K562 (cell line): ENCODE measurements around the gene WDFY2. TPM values are rescaled to one million over a fixed set of nuclear protein-coding genes. Genes with fewer than 3 reads are reported as not detected.

Source experiments
- ATAC-seq: fragments of 200-7000 bp; cut with Tn5 transposase; 3 replicates; pipeline ENCODE4 v1.9.1; 2020; ENCODE audit warnings: moderate library complexity
- BruUV-seq: library from RNA; stranded (reverse); fragments of 400-500 nt; replicated peaks from 2 replicates; lab custom pipeline; 2021; lab: Mats Ljungman, UMichigan
- CTCF ChIA-PET: fragments of 300-600 bp; formaldehyde crosslinking; extraction: SDS; loops from one replicate; lab custom pipeline; 2021; ENCODE audit warnings: low intra/inter-chr PET ratio; lab: Yijun Ruan, JAX
- POLR2A ChIA-PET: fragments of 300-600, 350-650 bp; sonication (Branson Sonifier 250); formaldehyde crosslinking; extraction: SDS; loops from one replicate; lab custom pipeline; 2021; ENCODE audit warnings: antibody characterized with exemption, inconsistent platforms; lab: Yijun Ruan, JAX
- DNase-seq, 4 experiments: peaks; one replicate each; pipeline versions ENCODE4 v3.0.0 to v3.0.0-alpha.2; 2011 to 2018; ENCODE audit warnings: low spot score in 3 of 4, mixed read lengths in 3 of 4; ENCODE audit errors: extremely low read depth in 1 of 4
- FAIRE-seq: peaks from 2 replicates; lab custom pipeline; 2011; peaks lifted over from hg19 to GRCh38; lab: Jason Lieb, UNC
- H2AFZ ChIP-seq: 2 replicates; pipeline ENCODE4 v1.6.0; 2011; ENCODE audit warnings: low read depth, low read length, control low read depth, inconsistent platforms
- H3K27ac ChIP-seq: fragments of 200-600 bp; 3 replicates; pipeline ENCODE4 v1.8.0; 2011; ENCODE audit warnings: low read depth, mild to moderate bottlenecking, control low read depth, inconsistent platforms, low read length, moderate library complexity, mixed read lengths; ENCODE audit errors: extremely low read depth
- H3K27me3 ChIP-seq, 2 experiments: fragments of 300-600 bp in 1 of 2; 2 replicates in 1 of 2; 3 replicates in 1 of 2; pipeline versions ENCODE4 v1.6.0 to v1.8.0; 2011; ENCODE audit warnings: inconsistent platforms in 2 of 2, low read length in 2 of 2, mild to moderate bottlenecking in 1 of 2, mixed read lengths in 1 of 2, moderate library complexity in 1 of 2; ENCODE audit not compliant: control insufficient read depth in 2 of 2, insufficient read depth in 2 of 2
- H3K36me3 ChIP-seq: fragments of 300-600 bp; 3 replicates; pipeline ENCODE4 v1.8.0; 2011; ENCODE audit warnings: mild to moderate bottlenecking, low read length, inconsistent platforms; ENCODE audit not compliant: control insufficient read depth, insufficient read depth
- H3K4me1 ChIP-seq, 2 experiments: fragments of 200-600 bp in 1 of 2; replicated peaks in 1 of 2; 2 replicates in 1 of 2; 3 replicates in 1 of 2; pipeline versions ENCODE4 v1.5.1 to v1.8.0; 2011; ENCODE audit warnings: inconsistent platforms in 2 of 2, low read length in 2 of 2, mild to moderate bottlenecking in 1 of 2, mixed read lengths in 1 of 2, moderate library complexity in 1 of 2; ENCODE audit not compliant: control insufficient read depth in 2 of 2, insufficient read depth in 2 of 2
- H3K4me2 ChIP-seq: 2 replicates; pipeline ENCODE4 v1.6.1; 2011; ENCODE audit warnings: low read length, control low read depth, inconsistent platforms, mixed read lengths; ENCODE audit not compliant: insufficient read depth
- H3K4me3 ChIP-seq: fragments of 200-600 bp; sonication (generic), shearing (Covaris generic); 2 replicates; pipeline ENCODE4 v1.5.1; 2016; ENCODE audit warnings: control low read depth, inconsistent platforms
- H3K79me2 ChIP-seq: fragments of 200-600 bp; 3 replicates; pipeline ENCODE4 v1.8.0; 2011; ENCODE audit warnings: low read length, inconsistent platforms; ENCODE audit not compliant: control insufficient read depth, insufficient read depth
- H3K9ac ChIP-seq, 2 experiments: 2 replicates each; pipeline versions ENCODE4 v1.6.0 to v1.6.1; 2011; ENCODE audit warnings: low read depth in 2 of 2, low read length in 2 of 2, control low read depth in 1 of 2, inconsistent platforms in 1 of 2, mild to moderate bottlenecking in 1 of 2, mixed read lengths in 1 of 2; ENCODE audit not compliant: insufficient read depth in 1 of 2
- H3K9me1 ChIP-seq: one replicate; pipeline ENCODE4 v1.6.0; 2011; ENCODE audit warnings: inconsistent platforms, mild to moderate bottlenecking, low read length, moderate library complexity; ENCODE audit not compliant: control insufficient read depth, insufficient read depth
- H3K9me3 ChIP-seq: replicated peaks from 2 replicates; pipeline ENCODE4 v1.5.1; 2011; ENCODE audit warnings: low read depth, low read length, inconsistent platforms; ENCODE audit not compliant: control insufficient read depth, insufficient read depth
- H4K20me1 ChIP-seq: replicated peaks from 2 replicates; pipeline ENCODE4 v1.6.1; 2011; ENCODE audit warnings: low read length, inconsistent platforms, mixed read lengths; ENCODE audit not compliant: control insufficient read depth, insufficient read depth
- BDP1 ChIP-seq: IDR thresholded peaks from 3 replicates; pipeline ENCODE4 v1.6.1; 2011; ENCODE audit not compliant: insufficient read length, insufficient read depth
- GATAD2B ChIP-seq: fragments of 450-650 bp; IDR thresholded peaks from 2 replicates; pipeline ENCODE4 v1.6.1; 2017; ENCODE audit warnings: mild to moderate bottlenecking, borderline replicate concordance
- HDAC2 ChIP-seq: fragments of 450-650 bp; IDR thresholded peaks from 2 replicates; pipeline ENCODE4 v1.6.1; 2016; ENCODE audit warnings: mild to moderate bottlenecking
- HNRNPH1 ChIP-seq: fragments of 200-400 bp; formaldehyde crosslinking; optimal IDR thresholded peaks from 2 replicates; pipeline ENCODE3; 2017; ENCODE audit warnings: low read depth, mild to moderate bottlenecking, low read length, moderate library complexity
- MEF2A ChIP-seq: IDR thresholded peaks from 2 replicates; pipeline ENCODE4 v1.6.1; 2011; ENCODE audit warnings: low read depth, mild to moderate bottlenecking, low read length, moderate library complexity; ENCODE audit not compliant: control insufficient read depth
- PHF20 ChIP-seq: fragments of 450-650 bp; IDR thresholded peaks from 2 replicates; pipeline ENCODE4 v1.6.1; 2018; ENCODE audit not compliant: partially characterized antibody
- PHF21A ChIP-seq: fragments of 450-650 bp; IDR thresholded peaks from 2 replicates; pipeline ENCODE4 v1.6.1; 2017; ENCODE audit warnings: low read depth, borderline replicate concordance
- POU5F1 ChIP-seq: fragments of 150-350 bp; IDR thresholded peaks from 2 replicates; pipeline ENCODE4 v1.6.1; 2014; ENCODE audit warnings: borderline replicate concordance, low read length, low read depth, mild to moderate bottlenecking; ENCODE audit not compliant: partially characterized antibody
- SMAD1 ChIP-seq: fragments of 150-350 bp; IDR thresholded peaks from 2 replicates; pipeline ENCODE4 v1.6.1; 2014; ENCODE audit warnings: low read length, low read depth; ENCODE audit not compliant: partially characterized antibody
- SMARCC2 ChIP-seq: fragments of 450-650 bp; IDR thresholded peaks from 2 replicates; pipeline ENCODE4 v1.6.1; 2017; ENCODE audit warnings: antibody characterized with exemption, moderate library complexity, mild to moderate bottlenecking, low read depth
- TBL1XR1 ChIP-seq, 2 experiments: IDR thresholded peaks; 2 replicates each; pipeline ENCODE4 v1.6.1; 2012; ENCODE audit warnings: improper control_type of control experiment in 2 of 2, low read length in 2 of 2, mild to moderate bottlenecking in 1 of 2
- ZNF143 ChIP-seq: sonication (generic); formaldehyde crosslinking; IDR thresholded peaks from 2 replicates; pipeline ENCODE4 v1.9.0; 2022; ENCODE audit warnings: mild to moderate bottlenecking, missing genetic modification reagents
- ZNF197 ChIP-seq: fragments of 200-800 bp; sonication (Bioruptor generic); IDR thresholded peaks from 2 replicates; pipeline ENCODE4 v1.6.1; 2016; ENCODE audit warnings: low read depth, missing genetic modification characterization, missing compliant biosample characterization
- ZNF384 ChIP-seq: IDR thresholded peaks from 2 replicates; pipeline ENCODE4 v1.6.1; 2012; ENCODE audit warnings: low read depth, low read length, improper control_type of control experiment
- ZNF57 ChIP-seq: fragments of 450-650 bp; formaldehyde crosslinking; IDR thresholded peaks from 2 replicates; pipeline ENCODE4 v1.4.0; 2020; ENCODE audit warnings: mild to moderate bottlenecking, moderate library complexity
- ZNF699 ChIP-seq: fragments of 250-450 bp; sonication (Bioruptor Pico); IDR thresholded peaks from 2 replicates; pipeline ENCODE4 v1.8.0; 2021; ENCODE audit warnings: mild to moderate bottlenecking, moderate library complexity; ENCODE audit not compliant: insufficient replicate concordance
- WGBS: fragments of 100-300 bp; shearing (Covaris generic); methylation state at CpG from one replicate; pipeline ENCODE4 v1.1.6; 2016; ENCODE audit warnings: low coverage, mixed read lengths; ENCODE audit not compliant: insufficient coverage; ENCODE audit errors: missing lambda C conversion rate; 5-methylcytosine and 5-hydroxymethylcytosine counted together
- in situ Hi-C: fragments of 300-500 bp; cut with MboI; formaldehyde crosslinking; loops from 4 replicates; pipeline ENCODE4 v1.15.0; 2018; ENCODE audit warnings: inconsistent platforms, mixed read lengths
- intact Hi-C: fragments of 100-400 bp; cut with micrococcal nuclease; formaldehyde crosslinking; loops from 2 replicates; pipeline ENCODE4 v1.14.2; 2022
- polyA plus RNA-seq, 8 experiments: library from polyadenylated mRNA; depleted of rRNA in 4 of 8; stranded (reverse) in 5 of 8; unstranded in 3 of 8; fragments of >200 nt; fragmentation: Nextera tagmentation in 2 of 8; fragmentation: Illumina TruSeq in 1 of 8; extraction: Ambion mirVana in 2 of 8; extraction: Trizol in 1 of 8; gene quantifications; 2 replicates each; pipeline versions ENCODE4 v1.2.1 to v1.2.3, GENCODE V29; 2011 to 2014; ENCODE audit warnings: inconsistent platforms in 1 of 8, missing spikeins in 1 of 8
- total RNA-seq, 7 experiments: library from RNA; depleted of rRNA in 6 of 7; stranded (reverse); fragments of >200 nt in 6 of 7; fragmentation: Illumina TruSeq in 2 of 7; extraction: Trizol in 2 of 7; gene quantifications; 2 replicates each; pipeline versions ENCODE4 v1.2.1 to v1.2.3, GENCODE V29; 2011 to 2021; ENCODE audit warnings: low replicate concordance in 1 of 7
- TF ChIP-seq, protein P1 (sequence below): IDR thresholded peaks from 2 replicates; pipeline ENCODE4 v1.6.1; 2012; ENCODE audit warnings: low read depth, low read length, improper control_type of control experiment, borderline replicate concordance
- TF ChIP-seq, protein P2 (sequence below): fragments of 450-650 bp; IDR thresholded peaks from one replicate; pipeline ENCODE4 v1.6.1; 2018; ENCODE audit warnings: mild to moderate bottlenecking, moderate library complexity; ENCODE audit not compliant: partially characterized antibody
- TF ChIP-seq, protein P3 (sequence below): fragments of 250-450 bp; sonication (Bioruptor Pico); IDR thresholded peaks from 2 replicates; pipeline ENCODE4 v1.8.0; 2022; ENCODE audit warnings: moderate library complexity, mild to moderate bottlenecking, inconsistent platforms

Gene WDFY2
- total and polyA plus RNA-seq, 9 of the 15 experiments (the other 6 are each of a cell fraction or from before 2014, with no cell fraction given): 0.66 to 6.4 (median 4.4) TPM

DNA sequence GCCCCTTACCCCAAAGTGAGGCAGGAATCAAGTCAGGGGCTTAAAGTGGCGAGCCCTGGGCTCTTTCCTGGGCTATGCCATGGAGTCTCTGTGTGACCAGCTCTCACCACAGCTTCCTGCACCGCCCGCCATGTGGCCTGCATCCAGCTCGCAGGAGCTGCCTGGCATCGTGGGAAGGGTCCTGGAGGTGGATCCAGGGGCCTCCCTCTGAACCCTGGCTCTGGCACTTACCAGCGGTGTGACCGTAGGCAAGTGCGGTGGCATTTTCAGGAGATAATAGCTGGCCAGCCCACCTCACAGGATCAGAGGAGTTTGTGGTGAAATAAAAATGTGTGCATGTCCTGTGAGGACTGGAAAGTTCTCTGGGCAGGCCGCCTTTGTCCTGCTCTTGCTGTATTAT lies 193.7 kb downstream of the WDFY2 start:
- H3K27ac ChIP-seq: no peak overlapping the region
- no peaks in the 10 kb centered on the region for H4K20me1 ChIP-seq
- no peak overlapping the region for H3K4me3 ChIP-seq
- H3K4me2 ChIP-seq: no peak overlapping the region
- DNase-seq (no peak), FAIRE-seq (no peak), ATAC-seq (no peak)
- 8% methylated on average over 7 of the region's 9 CpGs for WGBS
- no peak for TF ChIP-seq ZNF57 (CRISPR knock-in tag)
- TF ChIP-seq ZNF384: no peak
- TF ChIP-seq SMAD1: no peak
- no peak for TF ChIP-seq HDAC2
- TF ChIP-seq GATAD2B: no peak
- no peak for TF ChIP-seq SMARCC2
- no peak for TF ChIP-seq HNRNPH1
- TF ChIP-seq ZNF143 (CRISPR knock-in tag): no peak
- TF ChIP-seq MEF2A: no peak
- TF ChIP-seq POU5F1: no peak
- no peak for TF ChIP-seq PHF20
- TF ChIP-seq, protein P1, sequence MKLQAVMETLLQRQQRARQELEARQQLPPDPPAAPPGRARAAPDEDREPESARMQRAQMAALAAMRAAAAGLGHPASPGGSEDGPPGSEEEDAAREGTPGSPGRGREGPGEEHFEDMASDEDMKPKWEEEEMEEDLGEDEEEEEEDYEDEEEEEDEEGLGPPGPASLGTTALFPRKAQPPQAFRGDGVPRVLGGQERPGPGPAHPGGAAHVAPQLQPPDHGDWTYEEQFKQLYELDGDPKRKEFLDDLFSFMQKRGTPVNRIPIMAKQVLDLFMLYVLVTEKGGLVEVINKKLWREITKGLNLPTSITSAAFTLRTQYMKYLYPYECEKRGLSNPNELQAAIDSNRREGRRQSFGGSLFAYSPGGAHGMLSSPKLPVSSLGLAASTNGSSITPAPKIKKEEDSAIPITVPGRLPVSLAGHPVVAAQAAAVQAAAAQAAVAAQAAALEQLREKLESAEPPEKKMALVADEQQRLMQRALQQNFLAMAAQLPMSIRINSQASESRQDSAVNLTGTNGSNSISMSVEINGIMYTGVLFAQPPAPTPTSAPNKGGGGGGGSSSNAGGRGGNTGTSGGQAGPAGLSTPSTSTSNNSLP: no peak
- TF ChIP-seq ZNF699 (CRISPR knock-in tag): no peak
- no peak for TF ChIP-seq BDP1
- TF ChIP-seq, protein P2, sequence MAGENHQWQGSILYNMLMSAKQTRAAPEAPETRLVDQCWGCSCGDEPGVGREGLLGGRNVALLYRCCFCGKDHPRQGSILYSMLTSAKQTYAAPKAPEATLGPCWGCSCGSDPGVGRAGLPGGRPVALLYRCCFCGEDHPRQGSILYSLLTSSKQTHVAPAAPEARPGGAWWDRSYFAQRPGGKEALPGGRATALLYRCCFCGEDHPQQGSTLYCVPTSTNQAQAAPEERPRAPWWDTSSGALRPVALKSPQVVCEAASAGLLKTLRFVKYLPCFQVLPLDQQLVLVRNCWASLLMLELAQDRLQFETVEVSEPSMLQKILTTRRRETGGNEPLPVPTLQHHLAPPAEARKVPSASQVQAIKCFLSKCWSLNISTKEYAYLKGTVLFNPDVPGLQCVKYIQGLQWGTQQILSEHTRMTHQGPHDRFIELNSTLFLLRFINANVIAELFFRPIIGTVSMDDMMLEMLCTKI: no peak
- TF ChIP-seq, protein P3, sequence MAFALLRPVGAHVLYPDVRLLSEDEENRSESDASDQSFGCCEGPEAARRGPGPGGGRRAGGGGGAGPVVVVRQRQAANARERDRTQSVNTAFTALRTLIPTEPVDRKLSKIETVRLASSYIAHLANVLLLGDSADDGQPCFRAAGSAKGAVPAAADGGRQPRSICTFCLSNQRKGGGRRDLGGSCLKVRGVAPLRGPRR: no peak
- no peak for TF ChIP-seq TBL1XR1 (IDR thresholded peaks at IDR 0.05; ENCODE audit: low read length in 2 of 2)
- no peak for TF ChIP-seq ZNF197 (CRISPR knock-in tag)
- no peak for TF ChIP-seq PHF21A
- no peaks in the 10 kb centered on the region for H3K79me2 ChIP-seq
- H3K27me3 ChIP-seq: peaks cover 0 to 15% of the 10 kb centered on the region in 2 experiments; a peak in 3 of 5 replicates
- in situ Hi-C loops (no loop called here), intact Hi-C loops (no loop called here)
- ChIA-PET CTCF (no interaction called here), POLR2A (no interaction called here)
- H2AFZ ChIP-seq: no peak overlapping the region
- no peak overlapping the region for H3K9ac ChIP-seq
- no peaks in the 10 kb centered on the region for H3K9me3 ChIP-seq
- no peaks in the 10 kb centered on the region for H3K9me1 ChIP-seq
- H3K36me3 ChIP-seq: no peaks in the 10 kb centered on the region
- no peaks in the 10 kb centered on the region; a peak in 1 of 5 replicates for H3K4me1 ChIP-seq
- BruUV-seq: no TSS peak
